Frontal cortex (tissue), 4 donors: Measurements from ENCODE around the gene SF3B1. TPM values are rescaled to one million over a fixed set of nuclear protein-coding genes. Genes with fewer than 3 reads are reported as not detected.
"Not testable (repeated sequence)": the region's sequence is repeated elsewhere in the genome, so short reads cannot be mapped to it uniquely, and the experiment has no call there.

Source experiments
- DNase-seq, 2 donors: peaks; one replicate each; pipeline ENCODE4 v3.0.0; 2012; ENCODE audit warnings: low spot score in 2 of 2
- FAIRE-seq: peaks from 2 replicates; lab custom pipeline; 2012; peaks lifted over from hg19 to GRCh38; lab: Jason Lieb, UNC
- small RNA-seq: library from RNA; depleted of rRNA; stranded (forward); fragments of <200 nt; gene quantifications from one replicate; pipeline ENCODE3, GENCODE V24; 2014
- total RNA-seq: library from RNA; depleted of rRNA; stranded (reverse); fragments of >200 nt; gene quantifications from one replicate; pipeline ENCODE4 v1.2.3, GENCODE V29; 2014
- donor health status: control.
- donor health status: control.
- donor health status: control.

Gene SF3B1
- total RNA-seq, 1 donor from 2014 or later, result 250 TPM

DNA sequence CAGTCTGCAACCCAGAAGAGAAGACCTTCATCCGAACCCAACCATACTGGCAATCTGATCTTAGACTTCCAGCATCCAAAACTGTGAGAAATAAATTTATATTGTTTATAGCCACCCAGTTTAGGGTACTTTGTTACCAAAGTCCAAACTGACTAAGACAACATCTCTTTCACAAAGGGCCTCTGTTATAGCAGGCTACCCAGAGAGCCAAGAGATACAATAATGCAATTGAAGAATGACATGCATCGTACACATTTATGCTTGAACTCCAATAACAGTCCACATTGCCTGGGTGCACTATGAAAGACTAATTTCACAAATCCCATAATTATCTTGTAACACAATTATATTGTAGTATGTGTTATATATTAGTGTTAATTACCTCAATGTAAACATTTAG is 85.1 kb downstream of the SF3B1 start:
- DNase-seq (no peak), FAIRE-seq (no peak)

DNA sequence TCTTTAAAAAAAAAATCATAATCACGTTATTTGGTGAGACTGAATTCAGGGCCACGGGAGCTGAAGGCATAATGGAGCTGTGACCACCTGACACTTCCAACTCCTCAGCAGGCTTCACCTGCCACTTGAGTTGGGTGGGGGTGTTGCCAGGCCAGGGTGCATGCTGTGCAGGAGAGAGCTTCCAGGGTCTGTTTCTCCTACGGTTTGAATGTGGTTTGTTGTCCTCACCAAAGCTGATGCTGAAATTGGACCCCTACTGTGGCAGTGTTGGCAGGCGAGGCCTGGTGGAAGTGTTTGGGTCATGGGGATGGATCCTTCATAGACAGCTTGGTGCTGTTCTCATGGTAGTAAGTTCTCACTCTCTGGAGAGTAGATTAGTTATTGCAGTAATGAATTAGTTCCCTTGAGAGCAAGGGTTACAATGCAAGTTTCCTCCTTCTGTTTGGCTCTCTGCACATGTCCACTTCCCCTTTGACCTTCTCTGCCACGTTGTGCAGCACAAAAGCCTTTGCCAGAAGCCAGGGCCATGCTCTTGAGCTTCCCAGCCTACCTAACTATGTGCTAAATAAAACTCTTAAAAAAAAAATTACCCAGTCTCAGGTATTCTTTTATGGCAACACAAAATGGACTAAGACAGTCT is 86.0 kb downstream of the SF3B1 start:
- DNase-seq (no peak), FAIRE-seq (no peak)

GRCh38 chr2:197345846-197346370 is 88.9 kb downstream of the SF3B1 start:
- FAIRE-seq, result no peak
- DNase-seq, result no peak

- FAIRE-seq, DNase-seq: not testable (repeated sequence)
Measured at GRCh38 chr2:197343968-197344367, 90.9 kb downstream of the SF3B1 start.

- FAIRE-seq, result no peak
- no peak for DNase-seq
Measured at GRCh38 chr2:197340591-197340990, 94.2 kb downstream of the SF3B1 start.

Small RNA genes lying within 50 kb of the gene (small RNA-seq; reads per million reads assigned to genes)
- gene RF00394 (not detected), gene RNU6-1029P (not detected)

Other genes with a start within 250 kb of the SF3B1 start
- 101 TPM for gene ANKRD44, start 124.2 kb downstream of the SF3B1 start, total RNA-seq
- gene COQ10B, start 18.5 kb upstream of the SF3B1 start, total RNA-seq, result 35.9 TPM
- 157 TPM for gene HSPD1, start 64.8 kb upstream of the SF3B1 start, total RNA-seq
- gene HSPE1, start 65.4 kb upstream of the SF3B1 start, total RNA-seq, result 62.8 TPM
- 88.9 TPM for gene MOB4, start 81.0 kb upstream of the SF3B1 start, total RNA-seq
- gene RFTN2, start 240.6 kb upstream of the SF3B1 start, total RNA-seq, result 22.8 TPM